Fibroblast of villous mesenchyme (primary cell): ENCODE results near the gene MAP1A. TPM values are rescaled to one million over a fixed set of nuclear protein-coding genes. Genes with fewer than 3 reads are reported as not detected.

Experiments
- total RNA-seq: library from RNA; depleted of rRNA; stranded (reverse); fragments of >200 nt; gene quantifications from 2 replicates; pipeline ENCODE4 v1.2.3, GENCODE V29; 2012

MAP1A gene
- total RNA-seq, 1 donor: 60.9 TPM

Other genes with a start within 250 kb of the MAP1A start
- gene TGM7, start 215.4 kb upstream of the MAP1A start, total RNA-seq: not detected in 2 replicates
- gene LCMT2, start 187.0 kb upstream of the MAP1A start, total RNA-seq: 5.2 and 11.2 TPM in 2 replicates
- 26.3 and 37.0 TPM in 2 replicates for gene ZSCAN29, start 146.6 kb upstream of the MAP1A start, total RNA-seq
- 9.7 and 14.7 TPM in 2 replicates for gene TUBGCP4, start 146.5 kb upstream of the MAP1A start, total RNA-seq
- 83.4 and 94.1 TPM in 2 replicates for gene TP53BP1, start 24.5 kb upstream of the MAP1A start, total RNA-seq
- 27.1 and 28.5 TPM in 2 replicates for gene PPIP5K1, start 72.6 kb downstream of the MAP1A start, total RNA-seq
- not detected in 2 replicates for gene CKMT1B, start 76.4 kb downstream of the MAP1A start, total RNA-seq
- gene STRC, start 101.2 kb downstream of the MAP1A start, total RNA-seq: not detected in 2 replicates
- 0.32 and 0.86 TPM in 2 replicates for gene CATSPER2, start 131.2 kb downstream of the MAP1A start, total RNA-seq
- not detected in 2 replicates for gene CKMT1A, start 176.3 kb downstream of the MAP1A start, total RNA-seq
- 120 and 185 TPM in 2 replicates for gene PDIA3, start 228.8 kb downstream of the MAP1A start, total RNA-seq